Dermis microvascular lymphatic vessel endothelial cell (primary cell): ENCODE measurements around the gene COL4A1. TPM values are rescaled to one million over a fixed set of nuclear protein-coding genes. Genes with fewer than 3 reads are reported as not detected.

ENCODE experiments used
- DNase-seq, 2 donors: peaks; one replicate each; pipeline versions ENCODE4 v3.0.0 to v3.0.0-alpha.2; 2010; ENCODE audit warnings: low read depth in 2 of 2
- total RNA-seq: library from RNA; depleted of rRNA; stranded (reverse); fragments of >200 nt; gene quantifications from 2 replicates; pipeline ENCODE4 v1.2.1, GENCODE V29; 2014

Gene COL4A1
- total RNA-seq, 1 donor from 2014 or later = 1,098 TPM

DNA sequence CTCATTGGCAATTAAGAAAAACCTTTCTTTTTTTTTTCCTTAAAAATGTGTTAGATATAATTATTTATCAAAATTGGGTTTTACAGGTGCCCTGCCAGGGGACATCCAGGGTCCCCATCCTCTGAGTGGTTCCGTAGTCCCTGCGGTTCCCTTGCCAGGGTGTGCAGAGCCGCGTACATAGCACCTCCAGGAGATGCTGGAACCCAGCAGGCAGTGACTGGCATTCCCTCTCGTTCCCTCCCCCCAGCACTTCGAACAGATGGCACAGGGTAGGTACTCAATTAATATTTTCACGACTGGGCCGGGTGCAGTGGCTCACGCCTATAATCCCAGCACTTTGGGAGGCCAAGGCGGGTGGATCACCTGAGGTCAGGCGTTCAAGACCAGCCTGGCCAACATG is 82.0 kb downstream of the COL4A1 start:
- DNase-seq = no peak

DNA sequence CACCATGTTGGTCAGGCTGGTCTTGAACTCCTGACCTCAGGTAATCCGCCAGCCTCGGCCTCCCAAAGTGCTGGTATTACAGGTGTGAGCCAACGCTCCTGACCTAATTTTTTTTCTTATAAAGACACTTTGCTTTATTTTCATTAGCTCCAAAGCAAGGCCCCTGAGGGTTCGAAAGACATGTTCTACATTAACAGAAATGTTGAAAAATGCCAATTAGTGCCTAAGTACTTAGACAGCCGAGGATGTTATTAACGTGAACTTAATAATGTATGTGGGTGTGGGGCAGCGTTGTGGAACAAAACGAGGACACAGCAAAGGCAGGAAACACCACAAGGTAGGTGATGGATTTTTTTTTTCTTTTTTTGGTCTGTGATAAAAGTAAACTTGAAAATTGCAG is 82.4 kb downstream of the COL4A1 start:
- no peak for DNase-seq

DNA sequence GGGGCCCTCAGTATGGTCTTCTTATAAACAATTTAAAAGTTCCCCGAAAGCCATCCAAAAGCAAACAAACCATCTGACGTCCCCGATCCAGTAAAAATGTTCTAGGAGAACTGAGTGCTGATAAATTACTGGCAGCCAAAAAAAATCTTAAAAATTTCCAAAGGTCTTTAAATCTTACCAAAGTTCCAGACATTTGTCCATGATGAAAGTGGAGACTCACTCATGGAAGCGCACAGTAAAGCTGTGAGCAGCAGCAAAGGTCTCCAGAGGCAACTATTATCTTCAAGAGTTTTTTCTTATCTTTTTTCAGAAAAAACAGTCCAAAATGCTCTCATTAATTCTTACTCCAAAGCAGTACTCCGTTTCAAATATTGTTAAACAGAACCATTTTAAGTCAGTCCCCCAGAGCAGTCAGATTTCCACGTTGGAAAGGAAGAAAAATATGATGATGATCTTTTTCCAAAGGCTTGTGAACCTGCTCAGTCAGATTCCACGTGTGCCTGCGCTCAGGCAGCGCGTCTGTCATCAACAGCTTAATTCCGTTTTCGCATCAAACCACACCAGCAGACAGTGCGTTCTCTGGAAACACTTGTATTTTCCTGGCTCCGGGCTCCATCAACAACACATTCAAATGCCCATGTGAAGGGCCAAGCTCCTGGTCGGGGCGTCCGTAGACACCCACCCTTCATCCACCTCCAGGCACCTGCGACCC is 85.4 kb downstream of the COL4A1 start:
- peak; percentile 72 to 86 for DNase-seq

DNA sequence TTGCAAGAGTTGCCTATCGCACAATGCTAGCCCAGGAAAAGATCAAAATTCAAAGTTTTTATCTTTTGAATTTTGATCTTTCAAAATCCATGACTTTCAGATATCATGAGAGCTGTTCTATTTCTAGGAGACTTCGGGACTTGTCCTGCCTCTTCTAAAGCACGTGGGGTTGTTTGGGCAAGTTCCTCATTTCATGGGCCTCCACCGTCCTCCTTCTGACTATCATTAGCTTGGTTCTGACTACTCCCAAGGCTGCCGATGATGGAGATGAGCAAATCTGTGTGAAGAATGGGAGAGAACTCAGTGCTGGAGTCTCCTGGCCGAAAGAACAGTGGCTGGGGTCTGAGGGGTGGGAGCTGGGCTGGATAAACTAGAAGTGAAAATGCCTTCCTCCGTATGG is 86.5 kb downstream of the COL4A1 start:
- DNase-seq = no peak

DNA sequence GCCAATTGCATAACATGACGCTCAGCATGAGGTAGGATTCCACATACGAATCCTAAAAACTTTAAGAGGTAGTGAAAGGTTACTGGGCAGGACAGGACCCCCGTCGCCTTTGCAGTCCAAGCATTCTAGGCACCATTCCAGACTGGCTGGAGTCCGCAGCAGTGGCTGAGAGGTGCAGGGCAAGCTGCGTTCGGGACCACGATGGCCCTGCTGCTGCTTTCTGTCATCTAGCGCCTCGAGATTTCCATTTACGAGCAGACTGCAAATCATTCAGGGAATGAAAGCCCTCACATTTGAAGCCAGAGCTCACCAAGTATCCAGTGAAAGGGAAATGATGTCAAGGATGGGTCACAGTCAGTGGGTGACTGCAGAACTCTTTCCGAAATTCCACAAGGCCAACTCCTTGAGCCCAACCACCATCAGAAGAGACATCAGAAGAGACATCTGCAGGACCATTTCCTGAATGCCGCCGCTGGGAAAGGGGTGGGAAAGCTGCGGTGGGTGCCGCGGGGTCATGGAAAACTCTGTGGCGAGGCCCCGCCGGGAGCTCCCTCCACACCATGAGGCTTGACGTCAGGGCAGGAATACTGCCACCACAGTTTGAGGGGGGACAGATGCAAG is 88.3 kb downstream of the COL4A1 start:
- peak in 1 of 2 donors; percentile 31 for DNase-seq

DNA sequence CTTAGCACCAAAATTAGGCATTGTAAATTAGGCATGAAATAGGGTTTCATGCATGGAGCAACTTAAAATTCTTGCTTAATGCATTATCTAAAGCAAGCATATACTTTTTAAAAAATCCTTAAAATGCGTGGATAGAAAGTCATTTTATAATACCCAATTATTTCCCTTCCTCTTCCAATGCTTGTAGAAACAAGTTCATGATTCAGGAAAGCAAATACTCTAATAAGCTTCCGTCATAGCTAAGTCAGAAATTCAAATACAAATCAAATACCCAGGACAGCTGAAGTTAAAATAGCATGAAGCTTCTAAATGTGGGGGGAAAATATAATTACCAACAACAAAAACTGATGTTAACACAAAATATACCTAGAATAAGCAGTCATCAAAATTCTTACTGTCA is 89.1 kb downstream of the COL4A1 start:
- no peak for DNase-seq

DNA sequence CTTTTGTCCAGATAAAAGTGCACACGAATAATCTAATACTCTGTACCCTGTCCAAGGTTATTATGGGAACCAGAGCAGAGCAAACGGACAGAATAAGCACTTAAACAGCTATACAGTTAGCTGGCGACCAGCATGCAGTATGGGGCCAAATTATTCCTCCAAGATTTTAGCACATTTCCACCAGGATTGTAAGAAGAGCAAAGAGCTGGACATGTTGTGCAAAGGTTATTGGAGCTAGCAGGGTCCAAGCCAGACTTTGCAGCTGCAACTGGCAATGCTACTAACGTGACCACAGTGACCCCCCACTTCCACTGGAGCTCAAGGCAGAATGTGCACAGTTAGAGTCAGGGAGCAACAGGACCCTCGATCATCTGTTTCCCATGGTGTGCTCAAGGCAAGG is 89.9 kb downstream of the COL4A1 start:
- DNase-seq = no peak

DNA sequence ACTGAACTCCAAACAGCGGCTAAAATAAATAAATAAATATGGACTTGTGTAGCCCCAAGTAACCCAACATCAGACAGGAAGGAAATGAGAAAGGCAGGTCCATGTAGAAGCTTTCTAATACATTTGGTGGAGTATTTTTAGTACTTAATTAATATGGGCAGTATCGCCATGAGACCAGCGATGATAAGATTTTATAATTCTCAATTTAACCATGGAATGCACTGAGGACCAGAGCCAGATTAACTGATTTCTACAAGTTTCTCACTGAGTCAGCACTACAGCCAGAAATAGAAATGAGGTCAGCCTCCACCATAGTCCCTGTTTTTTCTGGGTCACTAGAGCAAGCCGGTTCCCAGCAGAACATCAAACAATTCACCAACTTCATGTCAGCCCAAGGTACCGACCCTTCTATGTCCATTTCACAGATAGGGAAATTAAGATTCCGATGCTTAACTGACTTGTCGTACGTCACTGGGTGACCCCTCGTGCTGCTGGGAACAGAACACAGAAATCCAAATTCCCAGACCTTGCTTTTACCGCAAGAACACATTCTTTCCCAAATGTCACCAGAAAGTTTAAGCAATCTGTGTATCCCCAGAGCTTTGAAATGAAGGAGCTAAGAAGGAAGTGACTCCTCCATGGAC is 90.4 kb downstream of the COL4A1 start:
- DNase-seq = peak in 1 of 2 donors; percentile 66

DNA sequence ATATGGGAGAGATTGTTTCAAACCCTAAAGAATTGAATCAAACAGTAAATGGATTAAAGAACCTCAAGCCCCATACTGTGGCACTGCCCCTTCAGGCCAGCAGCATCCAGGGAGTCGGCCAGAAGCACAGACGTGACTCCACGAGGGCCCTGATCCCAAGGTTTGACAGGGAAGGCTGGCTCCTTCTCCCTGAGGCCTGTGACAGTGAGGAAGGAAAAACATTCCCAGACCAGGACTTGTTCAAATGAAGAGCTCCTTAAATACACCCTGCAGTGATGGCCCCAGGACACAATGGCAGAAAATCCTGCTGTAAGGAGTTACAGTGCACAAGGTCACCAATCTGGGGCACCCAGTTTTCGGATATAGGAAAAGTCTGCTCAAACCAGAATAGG is 91.0 kb downstream of the COL4A1 start:
- no peak for DNase-seq

DNA sequence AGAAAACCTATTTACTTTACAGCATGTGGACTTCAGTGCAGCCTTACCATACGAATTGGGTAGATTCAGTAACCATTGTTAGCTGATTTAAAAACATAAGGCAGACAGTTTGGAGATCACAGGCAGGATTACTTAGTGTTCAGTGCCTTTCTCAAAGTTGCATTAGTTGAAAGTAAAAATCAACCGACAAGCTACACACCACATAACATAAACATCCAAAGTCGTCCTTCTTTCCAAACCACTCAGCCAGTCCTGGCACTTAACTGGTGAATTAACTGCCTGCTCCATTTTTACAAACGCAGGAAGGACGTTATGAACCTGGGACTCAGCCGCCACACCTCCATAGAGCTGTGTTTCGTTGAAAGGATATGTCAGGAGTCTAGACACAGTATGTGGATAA is 91.4 kb downstream of the COL4A1 start:
- DNase-seq = no peak

DNA sequence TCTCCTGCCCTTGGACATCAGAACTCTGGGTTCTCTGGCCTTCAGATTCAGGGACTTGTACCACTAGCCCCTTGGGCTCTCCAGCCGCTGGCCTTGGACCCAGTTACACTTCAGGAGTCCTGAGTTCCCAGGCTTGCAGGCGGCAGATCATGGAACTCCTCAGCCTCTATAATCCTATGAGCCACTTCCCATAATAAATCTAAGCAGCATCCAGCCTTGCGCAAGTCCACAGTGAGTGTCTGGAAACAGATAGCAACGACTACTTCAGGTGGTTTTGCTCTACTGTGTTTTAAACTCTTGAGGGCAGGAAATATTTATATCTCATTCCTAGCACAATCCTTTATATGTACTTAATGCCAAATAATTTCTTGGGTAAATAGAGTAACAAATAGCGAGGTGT is 92.3 kb downstream of the COL4A1 start:
- DNase-seq = no peak

DNA sequence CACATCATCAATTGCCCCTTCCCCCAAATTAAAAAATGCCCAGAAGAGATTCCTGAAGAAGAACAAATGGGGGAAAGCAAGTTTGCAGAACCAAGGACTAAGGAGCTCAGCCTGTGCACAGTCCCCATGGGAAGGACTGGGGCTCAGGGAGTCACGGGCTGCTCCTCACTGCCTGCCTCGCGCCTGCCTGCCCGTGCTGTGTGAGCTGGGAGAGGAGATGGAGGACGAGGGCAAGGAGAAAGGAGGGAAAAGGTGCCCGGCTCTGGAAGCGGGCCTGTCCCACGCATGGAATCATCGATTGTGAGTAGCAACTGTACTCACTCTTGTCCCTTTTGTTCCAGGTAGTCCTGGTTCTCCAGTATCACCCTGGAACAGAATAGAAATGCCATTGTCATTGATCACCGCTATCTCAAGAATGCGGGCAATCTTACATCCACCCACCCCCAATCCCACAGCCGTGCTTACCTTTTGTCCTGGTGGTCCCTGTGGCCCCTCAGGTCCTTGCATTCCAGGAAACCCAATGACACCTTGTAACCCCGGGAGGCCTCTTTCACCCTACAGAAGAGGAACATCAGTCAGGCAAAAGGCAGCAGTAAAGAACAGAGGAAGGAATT is 93.4 kb downstream of the COL4A1 start:
- DNase-seq = no peak

DNA sequence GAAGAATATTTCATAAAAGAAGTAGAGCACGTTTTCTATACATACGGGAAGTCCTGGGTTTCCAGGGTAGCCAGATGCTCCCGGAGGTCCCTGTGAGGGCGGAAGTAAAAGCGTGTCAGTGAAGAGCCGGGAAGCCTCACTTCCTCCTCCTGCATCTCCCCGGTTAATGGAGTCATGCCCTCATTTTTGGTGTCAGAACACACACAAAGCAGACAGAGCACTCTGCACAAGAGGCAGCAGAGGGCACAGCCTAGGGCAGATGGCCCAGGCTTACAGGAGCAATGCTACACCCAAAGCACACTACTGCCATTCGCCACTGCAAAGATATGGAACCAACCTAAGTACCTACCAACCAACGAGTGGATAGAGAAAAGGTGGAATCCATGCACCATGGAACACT is 94.4 kb downstream of the COL4A1 start:
- no peak for DNase-seq

DNA sequence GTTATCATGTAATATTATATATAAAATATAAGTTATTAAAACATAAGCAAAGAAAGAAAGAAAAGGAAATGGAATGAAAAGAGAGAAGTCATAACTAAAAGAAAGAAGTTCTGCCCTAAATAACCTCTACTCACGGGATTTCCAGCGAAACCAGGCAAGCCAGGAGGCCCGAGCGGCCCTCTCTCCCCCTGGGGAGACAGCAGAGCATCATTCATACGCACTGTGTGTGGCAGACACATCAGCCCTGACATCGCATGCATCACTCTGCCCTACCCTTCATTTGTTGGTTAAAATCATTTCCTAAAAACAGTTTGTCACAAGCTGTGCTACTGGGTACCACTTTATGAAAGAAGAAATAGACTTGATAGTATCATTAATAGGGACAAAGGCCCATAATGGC is 95.2 kb downstream of the COL4A1 start:
- DNase-seq = no peak

DNA sequence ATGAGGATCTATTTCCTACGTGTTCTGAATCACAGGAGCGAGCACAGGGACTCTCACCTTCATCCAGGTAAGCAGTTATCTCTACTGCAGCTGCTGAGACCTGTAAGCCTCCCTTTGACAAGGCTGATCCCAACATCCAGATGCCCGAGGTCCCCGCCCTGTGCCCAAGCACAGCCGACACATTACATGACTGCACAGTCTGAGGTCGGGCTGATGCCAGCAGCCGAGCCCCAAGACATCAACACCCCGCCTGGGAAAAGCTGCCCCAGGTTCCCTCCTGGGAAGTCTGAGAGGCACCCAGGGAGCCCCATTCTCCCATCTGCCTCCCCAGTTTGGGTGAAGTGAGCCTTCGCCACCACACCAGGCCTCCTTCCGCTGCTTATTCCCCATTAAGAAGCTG is 95.9 kb downstream of the COL4A1 start:
- DNase-seq = no peak

DNA sequence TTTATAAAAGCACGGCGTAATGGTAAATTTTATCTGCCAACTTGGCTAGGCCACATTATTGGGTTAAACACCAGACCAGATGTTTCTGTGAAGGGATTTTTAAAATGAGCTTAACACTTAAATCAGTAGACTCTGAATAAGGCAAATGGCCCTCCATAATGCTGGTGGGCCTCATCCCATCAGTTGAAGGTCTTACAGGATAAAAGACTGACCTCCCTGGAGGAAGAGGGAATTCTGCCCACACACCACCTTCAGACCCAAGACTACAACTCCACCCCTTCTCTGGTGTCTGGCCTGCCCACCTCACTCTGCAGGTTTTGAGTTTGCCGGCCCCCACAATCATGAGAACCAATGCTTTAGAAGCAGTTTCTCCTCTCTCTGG is 96.4 kb downstream of the COL4A1 start:
- DNase-seq = no peak

DNA sequence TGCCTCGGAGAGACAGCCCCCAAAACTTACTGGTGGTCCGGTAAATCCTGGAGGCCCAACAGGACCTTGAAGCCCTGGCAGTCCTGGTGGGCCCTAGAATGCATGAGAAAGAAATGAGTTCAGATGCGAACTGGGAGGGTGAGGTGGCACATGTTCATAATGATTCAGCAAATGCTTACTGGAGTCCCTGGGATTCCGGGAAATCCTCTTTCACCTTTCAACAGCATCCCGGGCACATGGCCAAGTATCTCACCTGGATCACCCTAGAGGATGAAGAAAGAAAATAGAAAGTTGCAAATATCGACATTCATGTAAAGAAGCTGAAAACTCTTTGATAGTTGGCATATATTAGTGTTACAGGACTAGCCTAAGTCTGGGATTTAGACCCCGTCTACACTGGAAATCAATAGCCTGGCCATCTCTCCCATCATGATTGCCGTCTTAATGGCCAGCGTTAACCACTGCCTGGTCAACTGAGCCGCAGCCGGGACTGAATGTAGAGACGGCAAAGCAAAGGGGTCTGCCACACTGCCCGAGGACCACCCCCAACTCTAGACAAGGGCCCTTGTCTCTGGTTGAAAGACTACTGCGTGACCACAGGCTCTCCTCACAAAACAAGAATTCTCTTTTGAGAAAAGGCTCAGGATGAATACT is 96.9 kb downstream of the COL4A1 start:
- DNase-seq = no peak

DNA sequence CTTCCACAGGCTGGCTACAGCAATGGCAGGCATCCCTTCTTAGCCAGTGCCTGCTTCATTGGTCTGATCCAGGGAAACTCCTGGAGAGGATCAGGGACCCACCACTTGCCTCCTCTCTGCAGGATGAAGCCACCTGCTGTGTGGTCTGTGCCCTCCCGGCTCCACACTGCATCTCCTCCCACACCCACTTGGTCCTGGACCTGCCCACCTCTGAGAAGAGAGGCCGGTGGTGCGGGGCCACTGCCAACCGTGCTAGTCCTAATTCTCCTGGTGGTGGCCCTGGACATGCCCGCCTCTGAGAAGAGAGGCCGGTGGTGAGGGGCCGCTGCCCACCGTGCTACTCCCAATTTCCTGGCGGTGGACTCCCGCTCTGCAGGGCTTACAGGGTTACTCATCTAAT is 98.8 kb downstream of the COL4A1 start:
- DNase-seq = no peak

DNA sequence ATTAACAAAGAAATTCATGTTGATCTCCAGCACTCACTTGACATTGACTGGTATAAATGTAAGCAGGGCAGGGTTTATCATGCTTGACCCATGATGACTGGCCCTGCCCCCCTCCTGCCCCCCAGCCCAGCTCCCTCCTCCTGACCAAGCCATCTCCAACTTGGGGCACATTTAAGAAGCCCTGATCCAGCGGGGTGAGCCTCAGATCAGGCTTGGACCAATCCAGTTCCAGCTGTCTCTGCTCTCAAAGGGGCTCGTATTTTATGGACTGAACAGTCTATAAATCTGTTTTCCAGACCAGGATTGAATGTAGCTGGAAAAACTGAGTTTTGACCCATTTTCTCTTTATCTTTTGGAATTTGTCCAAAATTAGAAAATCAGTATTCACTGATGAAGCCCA is 100.0 kb downstream of the COL4A1 start:
- no peak for DNase-seq

DNA sequence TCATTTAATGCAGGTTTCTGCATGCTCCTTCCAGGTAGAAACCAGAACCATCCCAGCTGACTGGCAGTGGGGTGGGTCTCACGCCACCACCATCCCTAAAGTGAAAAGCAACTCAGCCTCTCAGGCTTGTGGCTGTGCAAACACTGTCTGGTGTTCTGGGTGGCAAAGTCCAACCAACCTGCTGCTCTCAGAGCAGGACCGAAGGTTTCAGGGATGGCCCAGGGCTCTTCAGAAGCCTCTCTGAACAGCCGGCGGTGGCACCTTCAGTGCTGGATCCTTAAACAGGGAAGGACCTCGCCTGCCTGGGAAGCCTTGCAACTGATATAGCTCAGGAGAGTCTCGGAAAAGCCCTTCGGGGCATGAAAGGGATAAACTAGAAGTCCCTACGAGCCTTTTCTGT is 100.8 kb downstream of the COL4A1 start:
- no peak for DNase-seq

DNA sequence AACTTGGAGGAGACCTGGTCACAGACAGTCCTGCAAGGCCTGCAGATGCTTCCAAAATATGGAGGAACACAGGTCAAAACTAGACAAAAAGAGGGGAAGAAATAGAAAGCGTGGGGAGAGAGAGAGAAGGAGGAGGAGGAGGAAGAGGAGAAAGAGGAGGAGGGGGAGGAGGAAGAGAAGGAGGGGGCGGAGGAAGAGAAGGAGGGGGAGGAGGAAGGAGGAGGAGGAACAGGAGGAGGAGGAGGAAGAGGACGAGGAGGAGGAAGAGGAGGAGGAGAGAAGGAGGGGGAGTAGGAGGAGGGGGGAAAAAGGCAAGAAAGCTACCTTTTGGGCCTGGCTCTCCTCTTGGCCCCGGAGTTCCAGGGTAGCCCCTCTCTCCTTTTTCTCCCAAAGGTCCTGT is 105.8 kb downstream of the COL4A1 start:
- no peak for DNase-seq

DNA sequence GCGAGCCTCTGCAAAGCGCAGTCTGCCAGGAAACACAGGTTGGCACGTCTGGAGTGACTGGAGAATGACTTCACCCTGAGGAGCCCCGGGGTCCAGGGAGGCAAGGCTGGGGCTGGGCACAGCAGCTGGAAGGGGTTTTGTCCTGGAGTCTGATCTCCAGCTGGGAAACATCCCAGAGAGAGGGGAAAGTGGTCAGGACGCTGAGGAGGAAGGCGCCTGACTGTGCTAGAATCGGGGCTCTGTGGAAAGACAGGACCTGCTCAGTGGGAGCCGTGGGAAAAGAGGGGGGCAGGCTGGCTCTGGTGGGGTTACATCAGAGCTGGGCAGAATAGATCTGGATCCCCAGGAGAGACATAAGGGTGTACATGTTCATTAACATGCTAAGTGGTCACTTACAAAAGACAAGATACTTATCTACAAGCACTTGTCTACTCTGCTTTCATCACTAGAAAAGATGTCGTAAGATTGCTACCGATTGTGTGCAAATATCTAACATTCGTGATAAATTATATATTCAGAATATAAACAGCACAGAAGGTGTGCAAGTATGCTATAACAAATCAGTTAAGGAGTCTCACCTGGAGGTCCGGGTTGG is 106.6 kb downstream of the COL4A1 start:
- DNase-seq = no peak
